Measurements from ENCODE around the gene PERP.

GRCh38 chr6:138063726-138064125 is 43.5 kb downstream of the PERP start:
- TF ChIP-seq CTCF (IDR thresholded peaks at IDR 0.05), result no peak
- TF ChIP-seq POLR2A (IDR thresholded peaks at IDR 0.05), result no peak
